OCI-LY1 (cell line): ENCODE results near the gene ZFPL1.
A peak's percentile ranks its signal among the peaks of the same experiment; 100 is the strongest.

ENCODE experiments used
- H2AFZ ChIP-seq: fragments of 200-600 bp; sonication (generic), shearing (Covaris generic); 2 replicates; pipeline ENCODE4 v1.6.0; 2014; ENCODE audit warnings: antibody characterized with exemption, mild to moderate bottlenecking, low read length
- H3F3A ChIP-seq: fragments of 200-600 bp; sonication (generic), shearing (Covaris generic); 2 replicates; pipeline ENCODE4 v1.6.0; 2014; ENCODE audit warnings: mild to moderate bottlenecking, antibody characterized with exemption, low read length, moderate library complexity; ENCODE audit not compliant: insufficient read depth
- H3K27ac ChIP-seq: fragments of 200-600 bp; sonication (generic); 2 replicates; pipeline ENCODE4 v1.5.1; 2014; ENCODE audit warnings: low read length, mixed run types, mild to moderate bottlenecking, low read depth; ENCODE audit not compliant: poor library complexity, severe bottlenecking
- H3K27me3 ChIP-seq: fragments of 200-600 bp; sonication (generic); 2 replicates; pipeline ENCODE4 v1.6.0; 2014; ENCODE audit warnings: antibody characterized with exemption, mild to moderate bottlenecking, low read length, moderate library complexity; ENCODE audit not compliant: insufficient read depth
- H3K36me3 ChIP-seq: fragments of 200-600 bp; sonication (generic); 2 replicates; pipeline ENCODE4 v1.6.1; 2014; ENCODE audit warnings: mild to moderate bottlenecking, antibody characterized with exemption, low read length, moderate library complexity, mixed read lengths; ENCODE audit not compliant: insufficient read depth
- H3K4me1 ChIP-seq: fragments of 200-600 bp; sonication (generic); 2 replicates; pipeline ENCODE4 v1.5.1; 2014; ENCODE audit warnings: mild to moderate bottlenecking, low read length, moderate library complexity; ENCODE audit not compliant: insufficient read depth, severe bottlenecking
- H3K4me2 ChIP-seq: fragments of 200-600 bp; sonication (generic), shearing (Covaris generic); 2 replicates; pipeline ENCODE4 v1.6.1; 2014; ENCODE audit warnings: low read length
- H3K4me3 ChIP-seq: fragments of 200-600 bp; sonication (generic); 2 replicates; pipeline ENCODE4 v1.5.1; 2014; ENCODE audit warnings: low read length, low read depth, mild to moderate bottlenecking, mixed read lengths; ENCODE audit not compliant: poor library complexity, severe bottlenecking
- H3K79me2 ChIP-seq: fragments of 200-600 bp; shearing (Covaris generic); 2 replicates; pipeline ENCODE4 v1.6.1; 2016; ENCODE audit warnings: mixed run types, low read length, mixed read lengths; ENCODE audit not compliant: insufficient read depth
- H3K9ac ChIP-seq: fragments of 200-600 bp; sonication (generic), shearing (Covaris generic); 2 replicates; pipeline ENCODE4 v1.6.1; 2014; ENCODE audit warnings: mild to moderate bottlenecking, low read length, mixed read lengths
- H3K9me2 ChIP-seq: fragments of 200-600 bp; sonication (generic), shearing (Covaris generic); 2 replicates; pipeline ENCODE4 v1.6.1; 2014; ENCODE audit warnings: low read depth, mild to moderate bottlenecking, low read length, mixed read lengths
- H3K9me3 ChIP-seq: fragments of 200-600 bp; shearing (Covaris generic); 2 replicates; pipeline ENCODE4 v1.6.1; 2014; ENCODE audit warnings: low read length, mixed read lengths
- H4K20me1 ChIP-seq: fragments of 200-600 bp; sonication (generic), shearing (Covaris generic); 2 replicates; pipeline ENCODE4 v1.6.0; 2016; ENCODE audit warnings: mild to moderate bottlenecking, low read length; ENCODE audit not compliant: insufficient read depth
- CTCF ChIP-seq: fragments of 200-600 bp; sonication (generic), shearing (Covaris generic); IDR thresholded peaks from 2 replicates; pipeline ENCODE4 v1.5.1; 2017; ENCODE audit warnings: mild to moderate bottlenecking, antibody characterized with exemption, low read length, moderate library complexity, mixed read lengths
- EZH2 ChIP-seq: fragments of 200-600 bp; sonication (generic), shearing (Covaris generic); IDR thresholded peaks from 2 replicates; pipeline ENCODE4 v1.8.0; 2017; ENCODE audit warnings: borderline replicate concordance, mixed run types, mild to moderate bottlenecking, antibody characterized with exemption, low read length, moderate library complexity, mixed read lengths

ZFPL1 gene

GRCh38 chr11:65045728-65046127, 38.3 kb upstream of the ZFPL1 start:
- Histone ChIP-seq H3F3A (no peaks in the 10 kb centered on the region), H3K27me3 (no peaks in the 10 kb centered on the region), H3K9me3 (no peaks in the 10 kb centered on the region), H3K4me1 (peaks cover 17% of the 10 kb centered on the region), H3K36me3 (peaks cover 20% of the 10 kb centered on the region), H3K4me3 (no peak overlapping the region), H3K9me2 (no peaks in the 10 kb centered on the region), H4K20me1 (no peaks in the 10 kb centered on the region), H3K27ac (no peak overlapping the region), H3K79me2 (no peaks in the 10 kb centered on the region), H2AFZ (no peak overlapping the region), H3K9ac (no peak overlapping the region), H3K4me2 (no peak overlapping the region)
- no peak for TF ChIP-seq CTCF
- TF ChIP-seq EZH2 = no peak

GRCh38 chr11:65047581-65048422, 36.2 kb upstream of the ZFPL1 start:
- Histone ChIP-seq H3K9ac (no peak overlapping the region), H3K27ac (no peak overlapping the region), H3F3A (no peaks in the 10 kb centered on the region), H3K27me3 (no peaks in the 10 kb centered on the region), H3K36me3 (peaks cover 20% of the 10 kb centered on the region), H3K4me3 (peak overlapping the region; percentile 22), H3K9me3 (no peaks in the 10 kb centered on the region), H3K4me1 (peaks cover 6% of the 10 kb centered on the region), H4K20me1 (no peaks in the 10 kb centered on the region), H3K9me2 (no peaks in the 10 kb centered on the region), H3K79me2 (no peaks in the 10 kb centered on the region), H3K4me2 (peak overlapping the region; percentile 34; the same call in 1 of the 2 replicates), H2AFZ (no peak overlapping the region)
- no peak for TF ChIP-seq EZH2

- peaks cover 22% of the 10 kb centered on the region for H3K4me1 ChIP-seq
- no peak overlapping the region for H3K27ac ChIP-seq
- H4K20me1 ChIP-seq = no peaks in the 10 kb centered on the region
- no peaks in the 10 kb centered on the region for H3K79me2 ChIP-seq
- no peak overlapping the region for H3K4me2 ChIP-seq
- H2AFZ ChIP-seq = no peak overlapping the region
- H3K9me2 ChIP-seq = no peaks in the 10 kb centered on the region
- H3K27me3 ChIP-seq = no peaks in the 10 kb centered on the region
- no peaks in the 10 kb centered on the region for H3K9me3 ChIP-seq
- H3F3A ChIP-seq = no peaks in the 10 kb centered on the region
- H3K4me3 ChIP-seq = no peak overlapping the region
- 0 out of 2 replicates have a peak, but pooled peaks cover 3% of the 10 kb centered on the region for H3K36me3 ChIP-seq
- TF ChIP-seq EZH2 (no peak), CTCF (no peak)
- no peak overlapping the region for H3K9ac ChIP-seq
Measured at GRCh38 chr11:65051398-65051858, 32.6 kb upstream of the ZFPL1 start.
